Stimulated activated CD4-positive, alpha-beta T cell treated with anti-CD3 and anti-CD28 coated beads, Interleukin-2, amount 100 ng/mL, for 24 hours (primary cell): Measurements from ENCODE around the gene C1QTNF6.
"Not testable (repeated sequence)": the region's sequence is repeated elsewhere in the genome, so short reads cannot be mapped to it uniquely, and the experiment has no call there.

Source experiments
- DNase-seq, 2 donors: peaks; one replicate each; pipeline ENCODE4 v3.0.0-alpha.2; 2020

Gene C1QTNF6

GRCh38 chr22:37187891-37188761 lies at the start of gene C1QTNF6:
Gene C1QTNF6, minus strand, starts transcription at chr22:37188247. Its CDS starts 34 bp downstream, at chr22:37188213.
- DNase-seq, result no peak

- DNase-seq, result no peak
Measured at GRCh38 chr22:37235897-37236607, 48.0 kb upstream of the C1QTNF6 start.

GRCh38 chr22:37234736-37235711 lies 47.0 kb upstream of the C1QTNF6 start:
- DNase-seq, result no peak

GRCh38 chr22:37233751-37234631 lies 45.9 kb upstream of the C1QTNF6 start:
- DNase-seq, result no peak

- not testable (repeated sequence) for DNase-seq
Measured at GRCh38 chr22:37233371-37233750, 45.3 kb upstream of the C1QTNF6 start.

GRCh38 chr22:37232140-37232998 lies 44.3 kb upstream of the C1QTNF6 start:
- DNase-seq, result peak in 1 of 2 donors; percentile 33

GRCh38 chr22:37231406-37232139 lies 43.5 kb upstream of the C1QTNF6 start:
- peak in 1 of 2 donors; percentile 55 for DNase-seq

- peak; percentile 82 to 84 for DNase-seq
Measured at GRCh38 chr22:37230673-37231405, 42.8 kb upstream of the C1QTNF6 start.

- DNase-seq, result peak; percentile 90 to 92
Measured at GRCh38 chr22:37229805-37230672, 42.0 kb upstream of the C1QTNF6 start.

- peak in 1 of 2 donors; percentile 46 for DNase-seq
Measured at GRCh38 chr22:37229012-37229804, 41.2 kb upstream of the C1QTNF6 start.

GRCh38 chr22:37228106-37229011 lies 40.3 kb upstream of the C1QTNF6 start:
- peak in 1 of 2 donors; percentile 52 for DNase-seq

- DNase-seq, result no peak
Measured at GRCh38 chr22:37226514-37226913, 38.5 kb upstream of the C1QTNF6 start.

- DNase-seq, result no peak
Measured at GRCh38 chr22:37226087-37226486, 38.0 kb upstream of the C1QTNF6 start.

- DNase-seq, result no peak
Measured at GRCh38 chr22:37225481-37225880, 37.4 kb upstream of the C1QTNF6 start.

GRCh38 chr22:37224757-37225420 lies 36.8 kb upstream of the C1QTNF6 start:
- DNase-seq, result no peak
